ENCODE measurements around the gene AFF4.

AFF4 gene

DNA sequence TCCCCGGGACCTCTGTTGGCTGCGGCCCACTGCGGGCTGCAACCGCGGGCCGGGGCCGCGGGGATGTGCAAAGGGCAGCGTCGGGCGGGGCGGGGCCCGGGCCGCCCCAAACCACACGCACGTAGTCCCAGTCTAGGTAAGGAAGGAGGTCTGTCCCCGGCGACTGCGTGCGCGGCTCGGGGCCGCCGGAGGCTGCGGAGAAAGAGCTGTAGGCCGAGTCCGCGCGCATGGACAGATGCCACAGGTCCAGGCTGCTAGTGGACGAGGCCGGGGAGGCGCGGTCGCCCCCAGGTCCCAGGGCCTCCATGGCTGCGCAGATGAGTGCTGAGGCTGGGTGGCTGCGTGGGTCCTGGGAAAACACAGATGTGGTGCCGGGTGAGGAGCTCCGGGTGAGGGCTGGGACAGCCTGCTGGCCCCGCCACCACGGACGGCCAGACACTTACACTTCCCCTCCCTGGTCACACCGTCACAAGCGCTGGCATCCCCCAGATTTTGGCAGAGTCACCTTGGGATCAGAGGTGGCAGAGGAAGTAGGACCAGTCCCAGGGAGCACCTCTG lies 137.5 kb downstream of the AFF4 start:
- no peak for DNase-seq (ENCODE audit: low spot score)

Measured in COLO829 (cell line).